NCI-H2171 treated with DMSO at 0.1 percent for 48 hours (cell line): ENCODE data around the gene RBM4.
"Not testable (repeated sequence)": the region's sequence is repeated elsewhere in the genome, so short reads cannot be mapped to it uniquely, and the experiment has no call there.

Source experiments
- DNase-seq: peaks from one replicate; lab custom pipeline; 2025; lab: John Stamatoyannopoulos, UW

Gene RBM4, protein sequence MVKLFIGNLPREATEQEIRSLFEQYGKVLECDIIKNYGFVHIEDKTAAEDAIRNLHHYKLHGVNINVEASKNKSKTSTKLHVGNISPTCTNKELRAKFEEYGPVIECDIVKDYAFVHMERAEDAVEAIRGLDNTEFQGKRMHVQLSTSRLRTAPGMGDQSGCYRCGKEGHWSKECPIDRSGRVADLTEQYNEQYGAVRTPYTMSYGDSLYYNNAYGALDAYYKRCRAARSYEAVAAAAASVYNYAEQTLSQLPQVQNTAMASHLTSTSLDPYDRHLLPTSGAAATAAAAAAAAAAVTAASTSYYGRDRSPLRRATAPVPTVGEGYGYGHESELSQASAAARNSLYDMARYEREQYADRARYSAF

GRCh38 chr11:66638177-66639065 lies at the start of gene RBM4:
Gene RBM4, plus strand, starts transcription at chr11:66638703. Its CDS starts 1,009 bp downstream, at chr11:66639712.
- DNase-seq, result peak; percentile 100

DNA sequence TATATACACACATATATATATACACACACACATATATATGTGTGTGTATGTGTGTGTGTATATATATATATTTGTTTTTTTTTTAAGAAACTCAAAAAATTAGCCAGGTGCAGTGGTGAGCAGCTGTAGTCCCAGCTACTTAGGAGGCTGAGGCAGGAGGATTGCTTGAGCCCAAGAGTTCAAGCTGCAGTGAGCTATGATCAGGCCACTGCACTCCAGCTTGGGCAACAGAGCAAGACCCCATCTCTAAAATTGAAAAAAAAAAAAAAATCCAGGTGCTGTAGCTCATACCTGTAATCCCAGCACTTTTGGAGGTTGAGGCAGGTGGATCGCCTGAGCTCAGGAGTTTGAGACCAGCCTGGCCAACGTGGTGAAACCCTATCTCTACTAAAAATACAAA lies 49.2 kb upstream of the RBM4 start:
- not testable (repeated sequence) for DNase-seq

DNA sequence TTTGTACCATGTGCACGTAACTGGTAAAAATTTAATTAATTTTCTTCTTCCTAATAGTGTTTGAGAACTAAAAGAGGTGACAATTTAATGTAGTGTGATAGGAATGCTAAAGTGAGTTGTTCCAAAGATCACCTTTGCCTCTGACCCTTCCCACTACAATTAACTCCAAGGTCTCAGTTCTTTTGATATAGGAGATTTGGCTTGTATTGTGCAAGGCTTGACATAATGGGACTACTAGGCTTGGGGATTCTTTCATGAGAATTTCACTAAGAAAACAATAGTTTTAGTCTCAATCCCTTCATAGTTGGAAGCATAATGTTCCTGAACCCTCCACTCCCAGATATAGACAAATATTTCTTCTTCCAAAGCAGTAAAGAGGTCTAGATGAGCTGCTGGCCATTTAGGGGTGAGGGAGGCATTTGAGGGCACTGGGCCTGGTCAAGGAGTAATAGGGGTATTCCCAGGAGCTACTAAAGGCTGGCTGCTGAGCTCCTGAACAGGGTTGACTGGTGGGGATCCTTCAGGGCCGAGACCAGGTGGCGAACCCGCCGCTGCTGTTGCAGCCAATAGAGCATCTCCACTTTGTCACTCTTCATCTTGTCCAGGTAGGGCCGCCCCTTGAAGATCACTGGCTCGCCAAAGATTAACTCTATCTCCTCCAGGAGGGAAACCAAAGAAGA lies 48.4 kb upstream of the RBM4 start:
- no peak for DNase-seq

DNA sequence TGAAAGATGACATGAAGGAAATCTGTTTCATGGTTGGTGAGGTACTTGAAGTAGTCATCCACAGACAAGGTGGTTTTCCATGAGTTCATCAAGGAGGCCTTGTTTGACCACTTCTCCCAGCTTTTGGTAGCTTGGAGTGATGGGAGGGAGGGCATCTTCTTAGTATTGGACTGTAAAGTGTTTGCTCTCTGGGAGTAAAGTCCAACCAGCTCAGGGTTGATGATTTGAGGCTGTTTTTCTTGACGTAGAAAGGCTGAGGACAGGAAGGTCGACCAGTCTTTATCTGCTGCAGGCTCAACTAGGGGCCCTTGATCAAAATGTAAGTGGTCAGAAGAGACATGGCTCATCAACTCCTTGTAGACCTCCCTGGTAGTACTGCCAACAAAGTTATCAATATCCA lies 47.3 kb upstream of the RBM4 start:
- no peak for DNase-seq

DNA sequence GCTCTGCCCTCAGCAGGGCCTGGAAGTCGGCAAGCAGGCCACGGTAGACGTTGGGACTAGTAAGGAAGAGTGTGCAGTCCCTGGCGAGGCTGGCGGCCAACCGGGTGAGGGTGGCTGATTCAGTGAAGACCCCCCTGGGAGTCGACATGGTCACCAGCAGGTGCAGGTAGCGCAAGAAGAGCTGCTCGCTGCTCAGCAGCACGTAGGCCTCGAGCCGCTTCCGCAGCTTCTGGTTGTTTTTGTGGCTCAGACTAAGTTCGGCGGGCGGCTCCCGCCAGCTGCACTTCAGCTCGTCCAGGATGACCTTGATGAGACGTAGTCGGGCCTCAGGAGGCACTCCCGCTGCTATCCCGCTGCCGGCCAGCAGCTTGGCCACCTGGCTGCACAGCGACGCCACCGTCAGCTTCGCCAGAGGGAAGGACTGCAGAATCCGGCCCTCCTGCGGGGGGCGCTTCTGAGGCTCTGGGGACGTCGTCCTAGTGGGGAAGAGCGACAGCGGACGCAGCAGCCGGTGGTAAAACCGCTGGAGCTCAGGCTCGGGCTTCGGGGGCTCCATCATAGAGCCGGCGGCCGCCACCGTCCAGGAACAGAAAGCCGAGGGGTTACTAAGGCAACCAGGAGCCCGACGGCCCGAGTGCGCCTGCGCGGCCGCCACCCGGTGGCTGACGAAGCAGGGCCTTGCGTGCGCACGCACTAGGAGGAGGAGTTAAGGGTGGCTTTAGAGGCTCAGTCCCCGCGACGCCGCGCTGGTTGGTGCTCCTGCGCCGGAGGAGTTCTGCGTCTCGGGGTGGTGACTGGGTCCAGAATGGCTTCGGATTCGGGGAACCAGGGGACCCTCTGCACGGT lies 45.8 kb upstream of the RBM4 start, which contains the start of the genes CCDC87 and CCS:
Gene CCDC87, minus strand, starts transcription at position 607 of the 846 bp plus-strand sequence. Its CDS starts 48 bp downstream, at position 559.
Gene CCS, plus strand, starts transcription at position 729 of the 846 bp plus-strand sequence. Its CDS starts 77 bp downstream, at position 806.
- peak; percentile 95 for DNase-seq

GRCh38 chr11:66593303-66593635 lies 45.2 kb upstream of the RBM4 start:
- DNase-seq, result no peak

DNA sequence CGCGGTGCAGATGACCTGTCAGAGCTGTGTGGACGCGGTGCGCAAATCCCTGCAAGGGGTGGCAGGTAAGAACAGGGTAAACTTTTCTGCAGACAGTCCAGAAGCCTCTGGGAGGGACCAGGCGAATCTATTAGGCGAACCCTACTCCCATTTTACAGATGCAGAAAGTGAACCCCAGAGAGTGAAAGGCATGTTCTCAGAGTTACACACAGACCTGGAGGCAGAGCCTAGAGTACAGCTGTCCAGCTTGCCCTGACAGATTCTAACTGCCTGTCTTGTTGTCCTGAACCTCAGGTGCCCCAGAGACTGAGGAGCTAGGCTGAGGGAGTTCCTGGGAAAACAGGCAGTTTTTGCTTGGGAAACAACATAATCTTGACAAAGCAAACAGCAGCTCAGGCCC lies 44.9 kb upstream of the RBM4 start:
- no peak for DNase-seq

- peak; percentile 15 for DNase-seq
These were observed 43.1 kb upstream of the RBM4 start for GRCh38 chr11:66595245-66595904.

DNA sequence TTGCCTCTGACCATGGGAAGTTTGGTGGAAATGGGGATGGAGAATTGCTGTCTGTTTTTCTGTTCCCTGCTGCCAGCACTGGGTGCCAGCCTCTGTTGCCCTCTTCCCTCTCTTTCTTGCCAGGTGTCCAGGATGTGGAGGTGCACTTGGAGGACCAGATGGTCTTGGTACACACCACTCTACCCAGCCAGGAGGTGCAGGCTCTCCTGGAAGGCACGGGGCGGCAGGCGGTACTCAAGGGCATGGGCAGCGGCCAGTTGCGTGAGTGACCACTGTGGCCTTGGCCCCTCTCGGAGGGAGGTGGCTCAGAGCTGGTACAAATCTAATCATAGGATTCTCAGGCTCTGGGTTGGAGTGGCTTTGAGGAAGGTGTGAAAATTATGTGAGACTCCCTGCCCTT lies 39.5 kb upstream of the RBM4 start:
- no peak for DNase-seq

GRCh38 chr11:66600219-66600618 lies 38.3 kb upstream of the RBM4 start:
- DNase-seq, result no peak

GRCh38 chr11:66600631-66601233 lies 37.8 kb upstream of the RBM4 start:
- DNase-seq, result no peak

GRCh38 chr11:66603072-66603471 lies 35.4 kb upstream of the RBM4 start:
- DNase-seq, result no peak

DNA sequence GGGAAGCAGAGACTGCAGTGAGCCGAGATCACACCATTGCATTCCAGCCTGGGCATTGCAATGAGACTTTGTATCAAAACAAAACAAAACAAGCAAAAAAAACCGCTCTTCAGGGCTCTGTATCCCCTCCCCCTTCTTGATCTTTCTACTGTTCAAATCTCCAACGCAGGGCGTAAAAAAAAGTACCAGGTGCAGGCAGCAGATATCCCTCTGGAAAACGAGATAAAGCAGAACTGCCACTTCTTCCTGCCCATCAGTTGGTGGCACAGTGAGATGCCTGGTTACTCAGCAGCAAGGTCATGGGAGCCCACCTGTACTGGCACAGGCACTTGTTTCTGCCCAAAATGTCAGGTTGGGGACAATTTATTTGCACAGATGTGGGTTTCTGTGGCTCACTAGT lies 34.3 kb upstream of the RBM4 start:
- no peak for DNase-seq

GRCh38 chr11:66606608-66607007 lies 31.9 kb upstream of the RBM4 start:
- DNase-seq, result not testable (repeated sequence)

- DNase-seq, result no peak
These were observed 31.2 kb upstream of the RBM4 start for GRCh38 chr11:66607126-66607834.

DNA sequence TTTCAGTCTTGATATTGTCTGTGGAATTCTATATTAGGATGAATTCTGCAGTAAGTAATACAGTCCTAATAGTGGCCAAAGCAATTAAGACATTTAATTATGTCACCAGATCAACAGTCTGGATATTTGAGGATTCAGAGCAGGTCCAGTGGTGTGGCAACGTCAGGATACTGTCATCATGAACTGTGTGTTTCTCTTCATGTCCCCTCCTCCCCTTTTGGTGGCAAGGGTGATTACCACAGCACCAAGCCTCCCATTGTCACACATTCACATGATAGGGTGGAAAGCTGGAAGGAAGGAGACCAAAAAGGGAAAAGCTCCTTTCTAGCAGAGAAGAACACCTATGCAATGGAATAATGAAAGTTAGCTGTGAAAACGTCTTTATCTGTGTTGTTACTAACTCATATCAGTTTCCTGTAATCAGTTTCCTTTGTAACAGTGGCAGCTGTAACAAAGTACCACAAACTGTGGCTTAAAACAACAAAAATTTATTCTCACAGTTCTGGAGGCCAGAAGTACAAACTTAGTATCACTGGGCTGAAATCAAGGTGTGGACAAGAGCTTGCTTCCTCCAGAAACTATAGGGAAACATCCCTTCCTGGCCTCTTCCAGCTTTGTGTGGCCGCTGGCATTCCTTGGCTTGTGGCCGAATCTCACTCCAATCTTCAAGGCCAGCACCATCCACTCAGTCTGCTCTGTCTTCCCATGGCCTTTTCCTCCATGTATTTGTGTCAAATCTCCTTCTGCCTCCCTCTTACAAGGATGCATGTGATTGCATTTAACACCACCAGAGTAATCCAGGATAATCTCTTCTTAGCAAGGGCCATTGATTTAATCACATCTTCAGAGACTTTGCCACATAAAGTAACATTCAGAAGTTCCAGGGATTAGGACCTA lies 28.5 kb upstream of the RBM4 start:
- DNase-seq, result no peak

- no peak for DNase-seq
These were observed 26.0 kb upstream of the RBM4 start for GRCh38 chr11:66612458-66612857.

GRCh38 chr11:66614073-66614472 lies 24.4 kb upstream of the RBM4 start:
- DNase-seq, result no peak
